ENCODE measurements around the gene RBM48. TPM values are rescaled to one million over a fixed set of nuclear protein-coding genes. Genes with fewer than 3 reads are reported as not detected.
A peak's percentile ranks its signal among the peaks of the same experiment; 100 is the strongest.
"Not testable (repeated sequence)": the region's sequence is repeated elsewhere in the genome, so short reads cannot be mapped to it uniquely, and the experiment has no call there.

The RBM48 gene
- total RNA-seq, 2 experiments from 2014 or later, result 11.3 to 12.9 TPM

DNA sequence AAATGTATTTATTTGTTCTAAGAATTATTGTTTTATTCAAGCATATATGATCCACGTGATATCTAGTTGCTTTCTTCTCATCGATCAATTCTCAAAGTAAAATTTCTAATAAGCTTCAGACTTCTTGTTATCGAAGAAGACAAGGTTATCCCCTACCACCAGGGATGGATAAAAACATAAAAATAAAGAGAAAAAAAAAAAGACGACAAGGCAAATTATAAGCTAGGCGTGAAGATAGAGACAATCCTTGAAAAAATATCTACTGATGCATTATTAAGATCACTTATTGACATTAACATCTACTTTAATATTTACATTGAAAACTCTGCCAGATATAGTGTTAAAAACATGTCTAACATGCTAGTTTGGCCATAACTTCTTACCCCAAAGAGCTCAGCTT is 19.6 kb upstream of the RBM48 start:
- H3K27ac Mint-ChIP-seq, result no peak overlapping the region
- no peaks in the 10 kb centered on the region for H3K27me3 Mint-ChIP-seq (ENCODE audit: low read depth)
- H3K36me3 Mint-ChIP-seq (ENCODE audit: low read depth), result peaks cover 11% of the 10 kb centered on the region
- intact Hi-C loops (cut with micrococcal nuclease), result no loop called here
- no peak for DNase-seq
- CTCF ChIA-PET, result no interaction called here
- no peak overlapping the region for H3K4me3 Mint-ChIP-seq
- H3K4me1 Mint-ChIP-seq (ENCODE audit: low read depth), result peaks cover 1% of the 10 kb centered on the region
- H3K9me3 Mint-ChIP-seq, result no peaks in the 10 kb centered on the region

GRCh38 chr7:92513167-92513902 is 15.3 kb upstream of the RBM48 start:
- no peak overlapping the region for H3K27ac Mint-ChIP-seq
- no peaks in the 10 kb centered on the region for H3K9me3 Mint-ChIP-seq
- intact Hi-C loops (cut with micrococcal nuclease), result no loop called here
- no peak overlapping the region for H3K4me3 Mint-ChIP-seq
- H3K4me1 Mint-ChIP-seq (ENCODE audit: low read depth), result peaks cover 9% of the 10 kb centered on the region
- no peaks in the 10 kb centered on the region for H3K27me3 Mint-ChIP-seq (ENCODE audit: low read depth)
- CTCF ChIA-PET, result no interaction called here
- peaks cover 15% of the 10 kb centered on the region for H3K36me3 Mint-ChIP-seq (ENCODE audit: low read depth)
- no peak for DNase-seq

- Mint-ChIP-seq H3K36me3 (ENCODE audit: low read depth) (peaks cover 13% of the 10 kb centered on the region), H3K27ac (peak overlapping the region; percentile 64), H3K27me3 (ENCODE audit: low read depth) (no peaks in the 10 kb centered on the region), H3K4me3 (no peak overlapping the region), H3K4me1 (ENCODE audit: low read depth) (peaks cover 9% of the 10 kb centered on the region), H3K9me3 (no peaks in the 10 kb centered on the region)
- DNase-seq, result no peak
- intact Hi-C loops (cut with micrococcal nuclease), result no loop called here
- CTCF ChIA-PET, result interaction anchor here (0.6 to 1.1 kb wide), 2 partner anchors 11 to 928 kb away, joined by 3 to 5 read pairs; partner anchors contain the start of gene RBM48
Measured at GRCh38 chr7:92517631-92518030, 11.0 kb upstream of the RBM48 start.

DNA sequence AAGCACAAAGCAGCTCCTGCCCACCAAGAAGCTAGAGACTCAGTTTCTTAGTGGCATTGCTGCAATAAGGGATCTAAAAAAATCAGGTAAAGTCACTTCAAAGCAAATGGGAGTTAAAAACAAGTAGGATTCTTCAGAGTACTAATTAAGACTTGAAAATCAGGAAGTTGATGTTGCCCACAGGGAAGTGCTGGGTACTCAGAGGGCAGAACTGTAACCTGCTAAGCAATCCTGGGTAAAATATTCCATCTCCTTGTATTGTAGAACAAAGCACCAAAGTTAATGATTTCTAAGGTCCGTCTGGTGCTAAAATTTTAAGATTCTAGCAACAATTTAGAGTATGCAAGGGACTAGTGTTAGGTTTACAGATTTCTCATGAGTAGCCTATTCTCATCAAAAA is 8.6 kb upstream of the RBM48 start:
- intact Hi-C loops (cut with micrococcal nuclease), result no loop called here
- H3K27ac Mint-ChIP-seq, result no peak overlapping the region
- peaks cover 4% of the 10 kb centered on the region for H3K36me3 Mint-ChIP-seq (ENCODE audit: low read depth)

GRCh38 chr7:92523110-92523509 is 5.5 kb upstream of the RBM48 start:
- CTCF ChIA-PET, result no interaction called here

More for the DNA sequence above, 8.6 kb upstream of the RBM48 start:
- H3K9me3 Mint-ChIP-seq, result no peaks in the 10 kb centered on the region
- H3K4me1 Mint-ChIP-seq (ENCODE audit: low read depth), result peaks cover 9% of the 10 kb centered on the region
- no peak for DNase-seq
- no peaks in the 10 kb centered on the region for H3K27me3 Mint-ChIP-seq (ENCODE audit: low read depth)
- H3K4me3 Mint-ChIP-seq, result no peak overlapping the region
- CTCF ChIA-PET, result no interaction called here

DNA sequence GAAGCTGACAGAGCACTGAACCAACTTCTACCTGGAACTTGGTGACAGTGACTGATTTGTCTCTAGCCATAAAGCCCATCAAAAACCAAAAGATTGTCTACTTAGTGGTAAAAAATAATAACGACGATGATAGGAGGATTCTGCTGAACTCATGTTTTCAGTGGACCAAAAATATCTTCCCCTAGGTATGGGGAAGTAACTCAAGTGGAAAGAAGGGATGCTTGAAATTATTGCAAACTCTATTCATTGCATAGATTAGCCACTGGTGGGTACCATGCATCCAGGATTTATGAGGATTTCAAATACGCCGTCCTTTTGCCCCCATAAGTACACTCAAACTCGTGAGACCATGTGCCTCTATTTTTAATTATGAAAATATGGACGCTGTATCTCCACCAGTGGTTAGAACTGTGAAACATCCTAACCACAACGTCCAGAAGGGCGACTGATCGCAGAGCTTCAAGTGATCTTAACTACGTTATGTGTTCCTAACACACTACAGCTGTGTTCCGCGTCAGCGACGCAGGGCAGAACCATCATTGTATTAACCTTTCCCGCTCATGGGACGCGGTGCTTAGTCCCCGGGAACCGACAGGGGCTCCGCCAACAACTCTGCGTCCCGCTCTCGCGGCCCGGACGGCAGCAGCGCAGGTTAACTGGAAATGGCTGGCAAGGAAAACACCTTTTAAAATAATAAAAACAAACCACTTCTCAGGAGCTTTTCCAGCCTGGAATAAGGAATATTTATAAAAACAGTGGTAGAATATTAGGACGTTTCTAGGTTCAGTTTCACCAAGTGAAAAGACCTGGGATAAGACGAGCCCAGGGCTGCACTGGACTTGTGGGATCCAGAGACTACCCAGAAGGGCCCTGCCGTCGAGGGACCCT is 1.1 kb upstream of the RBM48 start:
- peak overlapping the region; percentile 84 for H3K4me3 Mint-ChIP-seq
- intact Hi-C loops (cut with micrococcal nuclease), result loop anchor here (1.0 to 5.0 kb wide), 17 partner anchors 63 to 705 kb away; partner anchors contain the start of genes ANKIB1, CYP51A1, FAM133B and GATAD1
- H3K36me3 Mint-ChIP-seq (ENCODE audit: low read depth), result peaks cover 2% of the 10 kb centered on the region
- H3K4me1 Mint-ChIP-seq (ENCODE audit: low read depth), result peaks cover 22% of the 10 kb centered on the region
- H3K27ac Mint-ChIP-seq, result peak overlapping the region; percentile 74
- CTCF ChIA-PET, result interaction anchor here (0.7 to 1.6 kb wide), 6 partner anchors 14 to 463 kb away, joined by 3 to 8 read pairs (median 3); no protein-coding TSS in a partner anchor
- no peaks in the 10 kb centered on the region for H3K9me3 Mint-ChIP-seq
- DNase-seq, result peak; percentile 73
- H3K27me3 Mint-ChIP-seq (ENCODE audit: low read depth), result no peaks in the 10 kb centered on the region

More at GRCh38 chr7:92523110-92523509, 5.5 kb upstream of the RBM48 start:
- Mint-ChIP-seq H3K4me3 (no peak overlapping the region), H3K27ac (no peak overlapping the region), H3K27me3 (ENCODE audit: low read depth) (no peaks in the 10 kb centered on the region), H3K4me1 (ENCODE audit: low read depth) (peaks cover 15% of the 10 kb centered on the region), H3K9me3 (no peaks in the 10 kb centered on the region), H3K36me3 (ENCODE audit: low read depth) (no peaks in the 10 kb centered on the region)
- intact Hi-C loops (cut with micrococcal nuclease), result no loop called here
- DNase-seq, result no peak

GRCh38 chr7:92528958-92529264 is 316 bp downstream of the RBM48 start:
- no peaks in the 10 kb centered on the region for H3K27me3 Mint-ChIP-seq (ENCODE audit: low read depth)
- H3K4me3 Mint-ChIP-seq, result peak overlapping the region; percentile 84
- H3K36me3 Mint-ChIP-seq (ENCODE audit: low read depth), result peaks cover 4% of the 10 kb centered on the region
- H3K4me1 Mint-ChIP-seq (ENCODE audit: low read depth), result peaks cover 25% of the 10 kb centered on the region
- H3K9me3 Mint-ChIP-seq, result no peaks in the 10 kb centered on the region
- no peak for DNase-seq
- H3K27ac Mint-ChIP-seq, result peak overlapping the region; percentile 91
- intact Hi-C loops (cut with micrococcal nuclease), result loop anchor here (1.0 to 5.0 kb wide), 18 partner anchors 61 to 703 kb away; partner anchors contain the start of genes ANKIB1, CYP51A1, FAM133B and GATAD1
- CTCF ChIA-PET, result interaction anchor here (0.6 to 1.6 kb wide), 17 partner anchors 7 to 649 kb away, joined by 3 to 8 read pairs (median 3); partner anchors contain the start of genes AKAP9, FAM133B and MTERF1

- Mint-ChIP-seq H3K27me3 (ENCODE audit: low read depth) (no peaks in the 10 kb centered on the region), H3K27ac (peak overlapping the region; percentile 42), H3K9me3 (no peaks in the 10 kb centered on the region), H3K4me3 (no peak overlapping the region), H3K36me3 (ENCODE audit: low read depth) (peaks cover 15% of the 10 kb centered on the region), H3K4me1 (ENCODE audit: low read depth) (peaks cover 19% of the 10 kb centered on the region)
- intact Hi-C loops (cut with micrococcal nuclease), result no loop called here
- no peak for DNase-seq
- CTCF ChIA-PET, result no interaction called here
Measured at GRCh38 chr7:92534572-92534971, 6.0 kb downstream of the RBM48 start.

DNA sequence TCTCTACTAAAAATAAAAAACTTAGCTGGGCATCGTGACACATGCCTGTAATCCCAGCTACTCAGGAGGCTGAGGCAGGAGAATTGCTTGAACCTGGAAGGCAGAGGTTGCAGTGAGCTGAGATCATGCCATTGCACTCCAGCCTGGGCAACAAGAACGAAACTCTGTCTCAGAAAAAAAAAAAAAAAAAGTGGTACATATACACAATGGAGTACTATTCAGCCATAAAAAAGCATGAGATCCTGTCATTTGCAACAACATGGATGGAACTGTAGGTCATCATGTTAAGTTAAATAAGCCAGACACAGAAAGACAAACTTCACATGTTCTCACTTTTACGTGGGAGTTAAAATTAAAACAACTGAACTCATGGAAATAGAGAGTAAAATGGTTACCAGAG is 14.9 kb downstream of the RBM48 start:
- not testable (repeated sequence) for H3K9me3 Mint-ChIP-seq; H3K36me3 Mint-ChIP-seq (ENCODE audit: low read depth)

DNA sequence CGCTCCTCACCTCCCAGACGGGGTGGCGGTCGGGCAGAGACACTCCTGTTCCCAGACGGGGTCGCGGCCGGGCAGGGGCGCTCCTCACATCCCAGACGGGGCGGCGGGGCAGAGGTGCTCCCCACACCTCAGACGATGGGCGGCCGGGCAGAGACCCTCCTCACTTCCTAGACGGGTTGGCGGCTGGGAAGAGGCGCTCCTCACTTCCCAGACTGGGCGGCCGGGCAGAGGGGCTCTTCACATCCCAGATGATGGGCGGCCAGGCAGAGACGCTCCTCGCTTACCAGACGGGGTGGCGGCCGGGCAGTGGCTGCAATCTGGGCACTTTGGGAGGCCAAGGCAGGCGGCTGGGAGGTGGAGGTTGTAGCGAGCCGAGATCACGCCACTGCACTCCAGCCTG is 16.5 kb downstream of the RBM48 start:
- CTCF ChIA-PET; intact Hi-C loops (cut with micrococcal nuclease); H3K36me3 Mint-ChIP-seq (ENCODE audit: low read depth); DNase-seq; H3K27me3 Mint-ChIP-seq (ENCODE audit: low read depth); H3K4me3 Mint-ChIP-seq; H3K9me3 Mint-ChIP-seq; H3K27ac Mint-ChIP-seq; H3K4me1 Mint-ChIP-seq (ENCODE audit: low read depth): not testable (repeated sequence)

More for the DNA sequence above, 14.9 kb downstream of the RBM48 start:
- H3K4me3 Mint-ChIP-seq; intact Hi-C loops (cut with micrococcal nuclease); CTCF ChIA-PET; DNase-seq; H3K27ac Mint-ChIP-seq; H3K4me1 Mint-ChIP-seq (ENCODE audit: low read depth); H3K27me3 Mint-ChIP-seq (ENCODE audit: low read depth): not testable (repeated sequence)

GRCh38 chr7:92546856-92547497 is 18.4 kb downstream of the RBM48 start:
- H3K9me3 Mint-ChIP-seq, result no peaks in the 10 kb centered on the region
- H3K27me3 Mint-ChIP-seq (ENCODE audit: low read depth), result no peaks in the 10 kb centered on the region
- H3K27ac Mint-ChIP-seq, result no peak overlapping the region
- no peaks in the 10 kb centered on the region for H3K4me1 Mint-ChIP-seq (ENCODE audit: low read depth)
- intact Hi-C loops (cut with micrococcal nuclease), result no loop called here
- H3K4me3 Mint-ChIP-seq, result no peak overlapping the region
- H3K36me3 Mint-ChIP-seq (ENCODE audit: low read depth), result no peaks in the 10 kb centered on the region
- DNase-seq, result no peak
- CTCF ChIA-PET, result no interaction called here

- CTCF ChIA-PET, result no interaction called here
- no peaks in the 10 kb centered on the region for H3K36me3 Mint-ChIP-seq (ENCODE audit: low read depth)
- no peaks in the 10 kb centered on the region for H3K9me3 Mint-ChIP-seq
- intact Hi-C loops (cut with micrococcal nuclease), result no loop called here
- H3K27ac Mint-ChIP-seq, result no peak overlapping the region
- H3K27me3 Mint-ChIP-seq (ENCODE audit: low read depth), result no peaks in the 10 kb centered on the region
- DNase-seq, result no peak
- H3K4me3 Mint-ChIP-seq, result no peak overlapping the region
- H3K4me1 Mint-ChIP-seq (ENCODE audit: low read depth), result no peaks in the 10 kb centered on the region
Measured at GRCh38 chr7:92547579-92547978, 19.0 kb downstream of the RBM48 start.

All from activated naive CD4-positive, alpha-beta T cell treated with anti-CD3 and anti-CD28 coated beads for 36 hours (primary cell).